Hepatocyte (in vitro differentiated cells): ENCODE data around the gene PAQR9. TPM values are rescaled to one million over a fixed set of nuclear protein-coding genes. Genes with fewer than 3 reads are reported as not detected.

Experiments used
- DNase-seq: peaks from one replicate; pipeline ENCODE4 v3.0.0-alpha.2; 2016; ENCODE audit warnings: low spot score
- H2AFZ ChIP-seq: fragments of 200-600 bp; sonication (generic); 2 replicates; pipeline ENCODE4 v1.6.0; 2016; ENCODE audit warnings: antibody characterized with exemption, mild to moderate bottlenecking
- H3K27ac ChIP-seq: fragments of 200-600 bp; sonication (generic); 2 replicates; pipeline ENCODE4 v1.5.1; 2016; ENCODE audit warnings: mild to moderate bottlenecking
- H3K27me3 ChIP-seq: fragments of 200-600 bp; sonication (generic); 2 replicates; pipeline ENCODE4 v1.6.1; 2016
- H3K36me3 ChIP-seq: fragments of 200-600 bp; sonication (generic); replicated peaks from 2 replicates; pipeline ENCODE4 v1.5.1; 2016; ENCODE audit warnings: low read depth; ENCODE audit not compliant: insufficient read depth
- H3K4me1 ChIP-seq: fragments of 200-600 bp; sonication (generic); 2 replicates; pipeline ENCODE4 v1.5.1; 2016; ENCODE audit warnings: mild to moderate bottlenecking, moderate library complexity; ENCODE audit not compliant: insufficient read depth
- H3K4me2 ChIP-seq: fragments of 200-600 bp; sonication (generic); 2 replicates; pipeline ENCODE4 v1.6.0; 2016
- H3K4me3 ChIP-seq: fragments of 200-600 bp; sonication (generic); 2 replicates; pipeline ENCODE4 v1.5.1; 2016; ENCODE audit warnings: mild to moderate bottlenecking
- H3K79me2 ChIP-seq: fragments of 200-600 bp; sonication (generic); 2 replicates; pipeline ENCODE4 v1.6.0; 2017; ENCODE audit warnings: mild to moderate bottlenecking
- H3K9me2 ChIP-seq: fragments of 200-600 bp; sonication (generic); replicated peaks from 2 replicates; pipeline ENCODE4 v1.6.0; 2017; ENCODE audit warnings: mild to moderate bottlenecking; ENCODE audit not compliant: insufficient read depth
- H3K9me3 ChIP-seq: fragments of 200-600 bp; sonication (generic); 2 replicates; pipeline ENCODE4 v1.5.1; 2016; ENCODE audit warnings: low read depth, mild to moderate bottlenecking
- H4K20me1 ChIP-seq: fragments of 200-600 bp; sonication (generic); 2 replicates; pipeline ENCODE4 v1.6.0; 2016; ENCODE audit warnings: mild to moderate bottlenecking; ENCODE audit not compliant: insufficient read depth, poor library complexity, severe bottlenecking
- EZH2 ChIP-seq: fragments of 200-600 bp; sonication (generic); IDR thresholded peaks from 2 replicates; pipeline ENCODE4 v1.6.1; 2016; ENCODE audit warnings: antibody characterized with exemption, mild to moderate bottlenecking, borderline replicate concordance
- EZH2phosphoT487 ChIP-seq: fragments of 200-600 bp; sonication (generic); IDR thresholded peaks from one replicate; pipeline ENCODE4 v1.6.1; 2018; ENCODE audit warnings: antibody characterized with exemption, mild to moderate bottlenecking, low read depth, moderate library complexity; ENCODE audit not compliant: unreplicated experiment, severe bottlenecking
- WGBS: methylation state at CpG from one replicate; pipeline ENCODE4 v1.1.6; 2016; ENCODE audit warnings: low lambda C conversion rate; ENCODE audit errors: missing lambda C conversion rate; 5-methylcytosine and 5-hydroxymethylcytosine counted together
- polyA plus RNA-seq: library from polyadenylated mRNA; unstranded; fragments of >200 nt; fragmentation: Nextera tagmentation; extraction: Ambion mirVana; gene quantifications from 2 replicates; pipeline ENCODE4 v1.2.1, GENCODE V29; 2016
- total RNA-seq: library from RNA; depleted of rRNA; stranded (reverse); fragments of >200 nt; gene quantifications from 2 replicates; pipeline ENCODE4 v1.2.3, GENCODE V29; 2014
- TF ChIP-seq, protein P1 (sequence below): fragments of 200-600 bp; sonication (generic); IDR thresholded peaks from 2 replicates; pipeline ENCODE4 v1.5.1; 2016; ENCODE audit warnings: antibody characterized with exemption, mild to moderate bottlenecking; ENCODE audit not compliant: poor library complexity

PAQR9 gene
- total and polyA plus RNA-seq, 2 experiments from 2014 or later, result 2.9 to 3.8 TPM

DNA sequence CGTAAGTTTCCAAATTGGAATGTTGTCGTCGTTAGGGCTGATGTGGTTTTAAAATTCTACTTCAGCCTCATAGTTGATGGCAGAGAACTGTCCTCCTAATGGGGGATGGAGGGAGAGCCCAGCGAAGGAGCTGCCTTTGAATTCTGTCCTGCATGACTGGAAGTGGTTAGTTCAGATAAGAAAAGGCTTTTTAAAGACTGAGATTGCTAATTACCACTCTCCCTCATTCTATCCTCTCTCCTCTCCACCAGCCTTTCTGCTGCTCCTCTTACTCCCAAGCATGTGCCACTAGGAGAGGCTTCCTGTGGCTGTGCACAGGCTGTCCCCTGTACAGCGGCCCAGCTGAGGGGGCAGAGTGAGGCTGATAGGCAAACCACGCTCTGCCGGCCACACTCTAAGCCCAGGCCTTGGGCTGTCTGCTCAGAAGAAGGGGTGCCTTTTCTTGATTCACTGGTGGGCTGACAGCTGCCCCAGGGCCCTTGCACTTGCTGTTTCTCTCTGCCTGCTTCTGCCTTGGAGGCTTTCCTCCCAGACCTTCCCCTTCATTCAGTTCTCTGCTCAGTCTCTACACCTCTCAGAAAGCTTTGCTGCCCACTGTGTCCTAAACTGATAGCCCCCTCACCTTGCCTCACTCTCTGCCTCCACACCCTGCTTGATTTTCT, 8.7 kb upstream of the PAQR9 start:
- Histone ChIP-seq H3K4me2 (no peak overlapping the region), H2AFZ (no peak overlapping the region), H3K9me2 (no peaks in the 10 kb centered on the region), H3K27me3 (peaks cover 12% of the 10 kb centered on the region), H3K27ac (no peak overlapping the region), H3K36me3 (no peaks in the 10 kb centered on the region), H3K4me3 (no peak overlapping the region), H3K9me3 (no peaks in the 10 kb centered on the region), H3K4me1 (no peaks in the 10 kb centered on the region), H4K20me1 (no peaks in the 10 kb centered on the region), H3K79me2 (no peaks in the 10 kb centered on the region)
- WGBS, result 73% methylated on average over 7 of the region's 7 CpGs
- DNase-seq, result no peak
- no peak for TF ChIP-seq EZH2phosphoT487
- TF ChIP-seq EZH2, result no peak
- TF ChIP-seq, protein P1, sequence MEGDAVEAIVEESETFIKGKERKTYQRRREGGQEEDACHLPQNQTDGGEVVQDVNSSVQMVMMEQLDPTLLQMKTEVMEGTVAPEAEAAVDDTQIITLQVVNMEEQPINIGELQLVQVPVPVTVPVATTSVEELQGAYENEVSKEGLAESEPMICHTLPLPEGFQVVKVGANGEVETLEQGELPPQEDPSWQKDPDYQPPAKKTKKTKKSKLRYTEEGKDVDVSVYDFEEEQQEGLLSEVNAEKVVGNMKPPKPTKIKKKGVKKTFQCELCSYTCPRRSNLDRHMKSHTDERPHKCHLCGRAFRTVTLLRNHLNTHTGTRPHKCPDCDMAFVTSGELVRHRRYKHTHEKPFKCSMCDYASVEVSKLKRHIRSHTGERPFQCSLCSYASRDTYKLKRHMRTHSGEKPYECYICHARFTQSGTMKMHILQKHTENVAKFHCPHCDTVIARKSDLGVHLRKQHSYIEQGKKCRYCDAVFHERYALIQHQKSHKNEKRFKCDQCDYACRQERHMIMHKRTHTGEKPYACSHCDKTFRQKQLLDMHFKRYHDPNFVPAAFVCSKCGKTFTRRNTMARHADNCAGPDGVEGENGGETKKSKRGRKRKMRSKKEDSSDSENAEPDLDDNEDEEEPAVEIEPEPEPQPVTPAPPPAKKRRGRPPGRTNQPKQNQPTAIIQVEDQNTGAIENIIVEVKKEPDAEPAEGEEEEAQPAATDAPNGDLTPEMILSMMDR, result no peak

DNA sequence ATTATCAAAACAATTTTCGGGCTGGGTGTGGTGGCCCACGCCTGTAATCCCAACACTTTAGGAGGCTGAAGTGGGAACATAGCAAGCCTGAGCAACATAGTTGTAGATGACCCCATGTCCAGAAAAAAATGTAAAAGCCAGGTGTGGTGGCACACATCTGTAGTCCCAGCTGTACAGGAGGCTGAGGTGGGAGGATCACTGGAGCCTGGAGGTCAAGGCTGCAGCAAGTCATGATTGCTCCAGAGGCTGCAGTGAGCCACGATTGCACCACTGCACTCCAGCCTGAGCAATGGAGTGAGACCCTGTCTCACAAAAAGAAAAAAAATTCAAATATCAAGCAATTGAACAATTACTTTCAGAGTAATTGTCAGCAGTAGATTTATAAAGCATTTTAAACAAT, 8.0 kb upstream of the PAQR9 start:
- peaks cover 18% of the 10 kb centered on the region for H3K27me3 ChIP-seq
- H4K20me1 ChIP-seq, result no peaks in the 10 kb centered on the region
- H2AFZ ChIP-seq, result no peak overlapping the region
- no peaks in the 10 kb centered on the region for H3K9me2 ChIP-seq
- no peaks in the 10 kb centered on the region for H3K9me3 ChIP-seq
- no peaks in the 10 kb centered on the region for H3K4me1 ChIP-seq
- H3K4me2 ChIP-seq, result no peak overlapping the region
- DNase-seq, result no peak
- WGBS, result 90% methylated on average over 3 of the region's 3 CpGs
- TF ChIP-seq EZH2phosphoT487 (no peak), EZH2 (no peak)
- TF ChIP-seq, protein P1, result no peak
- no peaks in the 10 kb centered on the region for H3K79me2 ChIP-seq
- no peaks in the 10 kb centered on the region for H3K36me3 ChIP-seq
- no peak overlapping the region for H3K4me3 ChIP-seq
- H3K27ac ChIP-seq, result no peak overlapping the region

DNA sequence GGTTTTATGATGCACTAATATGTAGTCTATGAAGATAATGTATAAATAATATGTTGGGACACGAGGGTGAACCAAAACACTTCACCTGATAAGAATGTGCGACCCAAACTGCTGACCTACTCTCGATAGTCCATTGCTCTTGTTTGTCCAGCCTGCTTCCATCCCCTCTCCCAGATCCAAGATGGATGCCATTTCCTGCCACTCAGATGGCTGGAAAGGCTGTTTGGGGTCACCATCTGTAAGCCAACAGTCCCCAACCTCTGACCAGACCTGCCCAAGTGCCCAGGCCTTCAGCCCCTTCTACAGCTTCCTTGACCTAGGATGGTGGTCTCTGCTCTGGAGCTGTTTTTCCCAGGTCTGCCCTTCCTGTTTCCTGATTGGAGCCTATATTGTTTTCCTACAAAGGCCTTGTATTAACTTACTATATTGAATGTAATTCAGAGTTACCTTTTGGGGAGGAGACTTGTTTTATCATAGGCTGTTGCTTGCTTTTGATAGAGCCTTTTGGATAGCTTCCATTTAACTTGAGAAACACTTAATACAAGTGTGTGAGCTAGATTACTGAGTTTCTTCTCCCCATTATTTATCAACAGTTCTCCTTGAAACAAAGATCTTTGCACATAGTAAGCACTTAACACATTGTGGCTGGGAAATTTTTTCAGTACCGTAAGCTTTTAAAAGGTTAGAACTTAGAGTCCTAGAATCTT, 5.0 kb upstream of the PAQR9 start:
- Histone ChIP-seq H4K20me1 (no peaks in the 10 kb centered on the region), H3K4me3 (no peak overlapping the region), H2AFZ (no peak overlapping the region), H3K27me3 (peaks cover 41% of the 10 kb centered on the region), H3K27ac (no peak overlapping the region), H3K79me2 (no peaks in the 10 kb centered on the region), H3K4me2 (no peak overlapping the region), H3K4me1 (no peaks in the 10 kb centered on the region), H3K9me3 (no peaks in the 10 kb centered on the region), H3K36me3 (no peaks in the 10 kb centered on the region), H3K9me2 (no peaks in the 10 kb centered on the region)
- 90% methylated on average over 4 of the region's 4 CpGs for WGBS
- TF ChIP-seq EZH2phosphoT487 (no peak), EZH2 (no peak)
- TF ChIP-seq, protein P1, result no peak
- no peak for DNase-seq
